ENCODE data around the gene SIRPB1.

GRCh38 chr20:1633535-1633934 lies 13.7 kb upstream of the SIRPB1 start:
- no peak for TF ChIP-seq POLR2A (IDR thresholded peaks at IDR 0.05)
- TF ChIP-seq CTCF (IDR thresholded peaks at IDR 0.05): no peak
